Measurements from ENCODE around the gene PLEKHA1. TPM values are rescaled to one million over a fixed set of nuclear protein-coding genes. Genes with fewer than 3 reads are reported as not detected.

The PLEKHA1 gene
- polyA plus RNA-seq, 3 donors, result 5.5 to 14.9 (median 12.3) TPM

- H3K4me3 ChIP-seq (replicated peaks in 1 of 3; ENCODE audit: low read depth in 2 of 3, low read length in 3 of 3), result no peak overlapping the region
- no peak overlapping the region for H2AFZ ChIP-seq (ENCODE audit: insufficient read depth, low read depth, low read length, poor library complexity, severe bottlenecking)
- TF ChIP-seq, protein P1, sequence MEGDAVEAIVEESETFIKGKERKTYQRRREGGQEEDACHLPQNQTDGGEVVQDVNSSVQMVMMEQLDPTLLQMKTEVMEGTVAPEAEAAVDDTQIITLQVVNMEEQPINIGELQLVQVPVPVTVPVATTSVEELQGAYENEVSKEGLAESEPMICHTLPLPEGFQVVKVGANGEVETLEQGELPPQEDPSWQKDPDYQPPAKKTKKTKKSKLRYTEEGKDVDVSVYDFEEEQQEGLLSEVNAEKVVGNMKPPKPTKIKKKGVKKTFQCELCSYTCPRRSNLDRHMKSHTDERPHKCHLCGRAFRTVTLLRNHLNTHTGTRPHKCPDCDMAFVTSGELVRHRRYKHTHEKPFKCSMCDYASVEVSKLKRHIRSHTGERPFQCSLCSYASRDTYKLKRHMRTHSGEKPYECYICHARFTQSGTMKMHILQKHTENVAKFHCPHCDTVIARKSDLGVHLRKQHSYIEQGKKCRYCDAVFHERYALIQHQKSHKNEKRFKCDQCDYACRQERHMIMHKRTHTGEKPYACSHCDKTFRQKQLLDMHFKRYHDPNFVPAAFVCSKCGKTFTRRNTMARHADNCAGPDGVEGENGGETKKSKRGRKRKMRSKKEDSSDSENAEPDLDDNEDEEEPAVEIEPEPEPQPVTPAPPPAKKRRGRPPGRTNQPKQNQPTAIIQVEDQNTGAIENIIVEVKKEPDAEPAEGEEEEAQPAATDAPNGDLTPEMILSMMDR (IDR thresholded peaks at IDR 0.05), result no peak
- no peak overlapping the region for H3K27ac ChIP-seq (ENCODE audit: low read depth in 1 of 2, low read length in 2 of 2)
- H3K79me2 ChIP-seq (ENCODE audit: insufficient read depth, low read length), result no peaks in the 10 kb centered on the region
- no peaks in the 10 kb centered on the region for H3K36me3 ChIP-seq (replicated peaks in 1 of 2; ENCODE audit: control insufficient read depth in 1 of 2, insufficient read depth in 2 of 2, low read length in 2 of 2)
- no peaks in the 10 kb centered on the region for H3K27me3 ChIP-seq (ENCODE audit: control insufficient read depth in 2 of 2, insufficient read depth in 2 of 2, low read length in 2 of 2)
- intact Hi-C loops (cut with micrococcal nuclease), result no loop called here
- Mint-ChIP-seq H3K4me1 (peaks cover 35% of the 10 kb centered on the region), H3K27me3 (ENCODE audit: low read depth in 3 of 3) (no peaks in the 10 kb centered on the region), H3K4me3 (no peak overlapping the region), H3K36me3 (peaks cover 17 to 30% of the 10 kb centered on the region in 2 donors), H3K9me3 (no peaks in the 10 kb centered on the region), H3K27ac (no peak overlapping the region)
- no peak for DNase-seq
- WGBS (ENCODE audit: insufficient coverage), result no CpG with 5 or more reads among the region's 1 CpG
- H3K4me1 ChIP-seq (ENCODE audit: control insufficient read depth in 1 of 2, insufficient read depth in 2 of 2, low read length in 2 of 2), result peaks cover 19 to 26% of the 10 kb centered on the region in 2 donors
- H3K9me3 ChIP-seq (replicated peaks in 1 of 2; ENCODE audit: control insufficient read depth in 1 of 2, insufficient read depth in 1 of 2, low read length in 2 of 2), result no peaks in the 10 kb centered on the region
- H3K9ac ChIP-seq (ENCODE audit: insufficient read depth, low read length, poor library complexity, severe bottlenecking), result no peak overlapping the region
- H4K20me1 ChIP-seq (ENCODE audit: insufficient read depth, low read length), result no peaks in the 10 kb centered on the region
- no peak overlapping the region for H3K4me2 ChIP-seq (replicated peaks; ENCODE audit: extremely low read depth, low read length, poor library complexity, severe bottlenecking)
These were observed 44.5 kb downstream of the PLEKHA1 start for GRCh38 chr10:122419016-122419415.

- Histone ChIP-seq H3K4me3 (replicated peaks in 1 of 3; ENCODE audit: low read depth in 2 of 3, low read length in 3 of 3) (no peak overlapping the region), H3K79me2 (ENCODE audit: insufficient read depth, low read length) (no peaks in the 10 kb centered on the region), H3K4me2 (replicated peaks; ENCODE audit: extremely low read depth, low read length, poor library complexity, severe bottlenecking) (no peak overlapping the region), H3K27me3 (ENCODE audit: control insufficient read depth in 2 of 2, insufficient read depth in 2 of 2, low read length in 2 of 2) (no peaks in the 10 kb centered on the region), H2AFZ (ENCODE audit: insufficient read depth, low read depth, low read length, poor library complexity, severe bottlenecking) (no peak overlapping the region), H3K9ac (ENCODE audit: insufficient read depth, low read length, poor library complexity, severe bottlenecking) (no peak overlapping the region), H3K9me3 (replicated peaks in 1 of 2; ENCODE audit: control insufficient read depth in 1 of 2, insufficient read depth in 1 of 2, low read length in 2 of 2) (no peaks in the 10 kb centered on the region), H3K36me3 (replicated peaks in 1 of 2; ENCODE audit: control insufficient read depth in 1 of 2, insufficient read depth in 2 of 2, low read length in 2 of 2) (no peaks in the 10 kb centered on the region), H4K20me1 (ENCODE audit: insufficient read depth, low read length) (no peaks in the 10 kb centered on the region), H3K27ac (ENCODE audit: low read depth in 1 of 2, low read length in 2 of 2) (no peak overlapping the region), H3K4me1 (ENCODE audit: control insufficient read depth in 1 of 2, insufficient read depth in 2 of 2, low read length in 2 of 2) (peaks cover 19 to 26% of the 10 kb centered on the region in 2 donors)
- Mint-ChIP-seq H3K27me3 (ENCODE audit: low read depth in 3 of 3) (no peaks in the 10 kb centered on the region), H3K9me3 (no peaks in the 10 kb centered on the region), H3K4me1 (peaks cover 35% of the 10 kb centered on the region), H3K27ac (no peak overlapping the region), H3K4me3 (no peak overlapping the region), H3K36me3 (peaks cover 17 to 26% of the 10 kb centered on the region in 2 donors)
- TF ChIP-seq, protein P1 (IDR thresholded peaks at IDR 0.05), result no peak
- intact Hi-C loops (cut with micrococcal nuclease), result no loop called here
- DNase-seq, result no peak
- no CpG with 5 or more reads among the region's 3 CpGs for whole genome bisulfite sequencing (ENCODE audit: insufficient coverage)
These were observed 45.5 kb downstream of the PLEKHA1 start for GRCh38 chr10:122419876-122420623.
